AG04450 (cell line): ENCODE measurements around the gene PNLIP. TPM values are rescaled to one million over a fixed set of nuclear protein-coding genes. Genes with fewer than 3 reads are reported as not detected.
A peak's percentile ranks its signal among the peaks of the same experiment; 100 is the strongest.

ENCODE experiments used
- CTCF ChIA-PET: fragments of 300-600, 350-600 bp; formaldehyde crosslinking; extraction: SDS; loops from one replicate; lab custom pipeline; 2022; ENCODE audit warnings: antibody characterized with exemption, inconsistent platforms; lab: Charles Lee
- POLR2A ChIA-PET: fragments of 350-600 bp; formaldehyde crosslinking; extraction: SDS; loops from one replicate; lab custom pipeline; 2021; ENCODE audit warnings: antibody characterized with exemption, inconsistent platforms; lab: Yijun Ruan, JAX
- DNase-seq: peaks from one replicate; pipeline ENCODE4 v3.0.0-alpha.2; 2011; ENCODE audit warnings: low read depth, low spot score
- H3K27ac ChIP-seq: one replicate; pipeline ENCODE4 v1.5.1; 2012; ENCODE audit warnings: low read depth, low read length, control low read depth
- H3K27me3 ChIP-seq: one replicate; pipeline ENCODE4 v1.6.0; 2012; ENCODE audit warnings: low read length; ENCODE audit not compliant: control insufficient read depth, insufficient read depth
- H3K4me3 ChIP-seq: 2 replicates; pipeline ENCODE4 v1.5.1; 2011; ENCODE audit warnings: mild to moderate bottlenecking, low read depth, low read length, control low read depth
- H3K9me3 ChIP-seq: 2 replicates; pipeline ENCODE4 v1.5.1; 2012; ENCODE audit warnings: low read length; ENCODE audit not compliant: control insufficient read depth, insufficient read depth
- CTCF ChIP-seq: IDR thresholded peaks from 2 replicates; pipeline ENCODE4 v1.5.1; 2011; ENCODE audit warnings: low read depth, low read length, control low read depth, inconsistent platforms
- polyA minus RNA-seq: library from RNA; depleted of rRNA, polyadenylated mRNA; stranded (reverse); fragments of >200 nt; gene quantifications from 2 replicates; pipeline ENCODE4 v1.2.3, GENCODE V29; 2011; rRNA and poly(A)+ RNA removed
- polyA plus RNA-seq: library from polyadenylated mRNA; depleted of rRNA; stranded (reverse); fragments of >200 nt; gene quantifications from 2 replicates; pipeline ENCODE4 v1.2.3, GENCODE V29; 2011; rRNA removed

The PNLIP gene
- polyA plus RNA-seq (not detected in 2 replicates), polyA minus RNA-seq (not detected in 2 replicates)

GRCh38 chr10:116545756-116546155 is at the start of gene PNLIP:
Gene PNLIP, plus strand, starts transcription at chr10:116545931. Its CDS starts 162 bp downstream, at chr10:116546093.
- ChIA-PET POLR2A (no interaction called here), CTCF (no interaction called here)
- H3K27me3 ChIP-seq = peaks cover 2% of the 10 kb centered on the region
- no peak within 1 kb of the TSS for H3K27ac ChIP-seq
- TF ChIP-seq CTCF = no peak
- no peak for DNase-seq
- no peak within 1 kb of the TSS for H3K4me3 ChIP-seq
- H3K9me3 ChIP-seq = no peaks in the 10 kb centered on the region

- H3K4me3 ChIP-seq = no peak overlapping the region
- DNase-seq = no peak
- H3K27me3 ChIP-seq = no peaks in the 10 kb centered on the region
- H3K27ac ChIP-seq = no peak overlapping the region
- CTCF ChIA-PET = interaction anchor here (1.7 to 1.8 kb wide), 2 partner anchors 14 to 15 kb away, joined by 5 to 6 read pairs; no protein-coding TSS in a partner anchor
- POLR2A ChIA-PET = no interaction called here
- no peaks in the 10 kb centered on the region for H3K9me3 ChIP-seq
- TF ChIP-seq CTCF = no peak
Measured at GRCh38 chr10:116504786-116505185, 40.9 kb upstream of the PNLIP start.

- no peak for DNase-seq
- TF ChIP-seq CTCF = no peak
- CTCF ChIA-PET = interaction anchor here (1.9 kb wide), 1 partner anchor 11 kb away, joined by 7 read pairs; no protein-coding TSS in a partner anchor
- POLR2A ChIA-PET = no interaction called here
- Histone ChIP-seq H3K27ac (no peak overlapping the region), H3K9me3 (no peaks in the 10 kb centered on the region), H3K4me3 (no peak overlapping the region), H3K27me3 (no peaks in the 10 kb centered on the region)
Measured at GRCh38 chr10:116510565-116510964, 35.2 kb upstream of the PNLIP start.

DNA sequence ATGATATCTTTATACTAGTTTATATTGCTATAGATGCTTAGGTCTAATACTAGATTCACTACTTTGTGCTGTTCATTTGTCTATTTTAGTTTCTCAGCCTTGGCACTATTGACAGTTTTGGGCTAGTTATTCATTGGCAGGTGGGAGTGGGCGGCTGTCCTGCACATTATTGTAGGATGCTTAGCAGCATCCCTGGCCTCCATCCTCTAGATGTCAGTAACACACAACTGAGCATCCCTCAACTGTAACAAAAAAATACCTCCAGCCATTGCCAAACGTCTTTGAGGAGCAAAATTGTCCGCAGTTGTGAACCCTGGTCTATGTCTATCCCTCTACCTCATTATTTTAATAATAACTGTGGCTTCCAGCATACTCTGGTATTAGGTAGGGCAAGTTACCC is 34.4 kb upstream of the PNLIP start:
- POLR2A ChIA-PET = no interaction called here
- Histone ChIP-seq H3K4me3 (no peak overlapping the region), H3K9me3 (no peaks in the 10 kb centered on the region), H3K27ac (no peak overlapping the region), H3K27me3 (no peaks in the 10 kb centered on the region)
- DNase-seq = no peak
- no peak for TF ChIP-seq CTCF
- CTCF ChIA-PET = interaction anchor here (1.9 kb wide), 1 partner anchor 10 kb away, joined by 7 read pairs; no protein-coding TSS in a partner anchor

- Histone ChIP-seq H3K9me3 (no peaks in the 10 kb centered on the region), H3K27ac (no peak overlapping the region), H3K27me3 (no peaks in the 10 kb centered on the region), H3K4me3 (no peak overlapping the region)
- POLR2A ChIA-PET = no interaction called here
- peak; percentile 15 for DNase-seq
- CTCF ChIA-PET = interaction anchor here (0.6 to 2.0 kb wide), 7 partner anchors 9 to 262 kb away, joined by 3 to 8 read pairs (median 3); no protein-coding TSS in a partner anchor
- TF ChIP-seq CTCF = peak; percentile 86
Measured at GRCh38 chr10:116521424-116522290, 24.1 kb upstream of the PNLIP start.
